GM21576 (cell line): ENCODE data around the gene FOS.
"Not testable (repeated sequence)": the region's sequence is repeated elsewhere in the genome, so short reads cannot be mapped to it uniquely, and the experiment has no call there.

Experiments
- ATAC-seq: cut with Tn5 transposase; IDR thresholded peaks from one replicate; pipeline ENCODE4 v1.9.1; 2021; ENCODE audit warnings: mild to moderate bottlenecking, moderate library complexity; ENCODE audit not compliant: unreplicated experiment

FOS gene

DNA sequence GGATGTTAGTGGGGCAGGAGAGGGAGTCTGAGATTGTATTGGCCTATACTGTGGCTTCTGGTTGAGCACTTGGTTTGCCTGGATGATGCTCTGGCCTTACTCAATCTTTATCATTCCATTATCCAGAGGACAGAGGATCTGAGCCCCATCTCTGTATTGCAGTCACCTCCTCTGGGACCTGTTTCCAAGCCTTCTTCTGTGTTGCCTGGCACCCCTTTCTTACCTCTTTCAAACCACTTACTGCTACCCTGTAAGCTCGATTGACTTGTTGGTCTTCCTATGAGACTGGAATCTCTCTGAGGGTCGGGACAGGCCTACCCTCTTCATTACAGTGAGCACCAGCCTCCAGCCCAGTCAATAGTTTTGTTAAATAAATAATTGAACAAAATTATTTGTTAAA lies 3.0 kb upstream of the FOS start:
- no peak for ATAC-seq

DNA sequence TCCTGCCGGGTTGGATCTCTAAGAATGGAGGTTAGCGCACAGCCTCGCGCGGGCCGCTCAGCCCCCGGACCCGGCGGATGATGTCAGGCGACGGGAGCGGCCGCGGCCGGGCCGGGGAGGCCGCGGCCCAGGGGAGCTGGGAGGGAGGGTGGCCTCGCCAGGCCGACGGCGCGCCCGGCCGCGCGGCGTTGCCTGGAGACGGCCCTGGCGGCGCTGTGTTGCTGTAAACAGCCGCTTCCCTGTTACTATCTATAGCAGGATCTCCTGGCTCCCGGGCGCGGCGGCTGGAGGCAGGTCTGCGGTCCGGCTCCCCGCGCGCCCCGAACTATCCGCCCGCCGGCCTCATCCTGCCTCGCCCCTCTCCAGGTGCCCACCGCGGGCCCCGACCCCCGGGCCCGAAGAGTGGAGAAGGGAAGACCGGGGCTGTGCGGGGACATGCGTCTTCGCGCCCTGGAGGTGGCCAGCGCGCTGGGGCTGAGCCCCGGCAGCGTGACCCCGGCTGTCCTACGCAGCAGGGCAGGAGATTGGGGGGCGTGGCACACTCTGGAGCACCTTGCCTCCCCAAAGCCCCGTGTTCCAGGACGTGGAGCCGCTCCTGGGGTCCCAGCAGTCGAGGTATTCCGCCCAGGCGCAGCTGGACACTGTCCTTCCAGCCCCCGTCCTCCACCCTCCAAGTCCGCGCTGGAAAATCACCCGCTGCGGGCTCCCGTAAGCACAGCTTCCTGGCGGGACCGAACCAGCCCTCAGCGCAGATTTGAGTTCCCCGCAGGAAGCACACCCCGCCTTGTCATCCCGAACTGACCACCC lies 1.4 kb upstream of the FOS start:
- ATAC-seq = no peak

GRCh38 chr14:75277815-75278421 lies 710 bp upstream of the FOS start:
- no peak for ATAC-seq

GRCh38 chr14:75279153-75279762 lies 630 bp downstream of the FOS start:
- ATAC-seq = peak; percentile 4

DNA sequence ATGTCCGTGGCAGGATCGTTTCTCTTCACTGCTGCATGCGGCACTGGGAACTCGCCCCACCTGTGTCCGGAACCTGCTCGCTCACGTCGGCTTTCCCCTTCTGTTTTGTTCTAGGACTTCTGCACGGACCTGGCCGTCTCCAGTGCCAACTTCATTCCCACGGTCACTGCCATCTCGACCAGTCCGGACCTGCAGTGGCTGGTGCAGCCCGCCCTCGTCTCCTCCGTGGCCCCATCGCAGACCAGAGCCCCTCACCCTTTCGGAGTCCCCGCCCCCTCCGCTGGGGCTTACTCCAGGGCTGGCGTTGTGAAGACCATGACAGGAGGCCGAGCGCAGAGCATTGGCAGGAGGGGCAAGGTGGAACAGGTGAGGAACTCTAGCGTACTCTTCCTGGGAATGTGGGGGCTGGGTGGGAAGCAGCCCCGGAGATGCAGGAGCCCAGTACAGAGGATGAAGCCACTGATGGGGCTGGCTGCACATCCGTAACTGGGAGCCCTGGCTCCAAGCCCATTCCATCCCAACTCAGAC lies 1.2 kb downstream of the FOS start:
- ATAC-seq = no peak

GRCh38 chr14:75280291-75280830 lies 1.7 kb downstream of the FOS start:
- ATAC-seq = no peak

DNA sequence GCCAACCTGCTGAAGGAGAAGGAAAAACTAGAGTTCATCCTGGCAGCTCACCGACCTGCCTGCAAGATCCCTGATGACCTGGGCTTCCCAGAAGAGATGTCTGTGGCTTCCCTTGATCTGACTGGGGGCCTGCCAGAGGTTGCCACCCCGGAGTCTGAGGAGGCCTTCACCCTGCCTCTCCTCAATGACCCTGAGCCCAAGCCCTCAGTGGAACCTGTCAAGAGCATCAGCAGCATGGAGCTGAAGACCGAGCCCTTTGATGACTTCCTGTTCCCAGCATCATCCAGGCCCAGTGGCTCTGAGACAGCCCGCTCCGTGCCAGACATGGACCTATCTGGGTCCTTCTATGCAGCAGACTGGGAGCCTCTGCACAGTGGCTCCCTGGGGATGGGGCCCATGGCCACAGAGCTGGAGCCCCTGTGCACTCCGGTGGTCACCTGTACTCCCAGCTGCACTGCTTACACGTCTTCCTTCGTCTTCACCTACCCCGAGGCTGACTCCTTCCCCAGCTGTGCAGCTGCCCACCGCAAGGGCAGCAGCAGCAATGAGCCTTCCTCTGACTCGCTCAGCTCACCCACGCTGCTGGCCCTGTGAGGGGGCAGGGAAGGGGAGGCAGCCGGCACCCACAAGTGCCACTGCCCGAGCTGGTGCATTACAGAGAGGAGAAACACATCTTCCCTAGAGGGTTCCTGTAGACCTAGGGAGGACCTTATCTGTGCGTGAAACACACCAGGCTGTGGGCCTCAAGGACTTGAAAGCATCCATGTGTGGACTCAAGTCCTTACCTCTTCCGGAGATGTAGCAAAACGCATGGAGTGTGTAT lies 2.4 kb downstream of the FOS start:
- no peak for ATAC-seq

DNA sequence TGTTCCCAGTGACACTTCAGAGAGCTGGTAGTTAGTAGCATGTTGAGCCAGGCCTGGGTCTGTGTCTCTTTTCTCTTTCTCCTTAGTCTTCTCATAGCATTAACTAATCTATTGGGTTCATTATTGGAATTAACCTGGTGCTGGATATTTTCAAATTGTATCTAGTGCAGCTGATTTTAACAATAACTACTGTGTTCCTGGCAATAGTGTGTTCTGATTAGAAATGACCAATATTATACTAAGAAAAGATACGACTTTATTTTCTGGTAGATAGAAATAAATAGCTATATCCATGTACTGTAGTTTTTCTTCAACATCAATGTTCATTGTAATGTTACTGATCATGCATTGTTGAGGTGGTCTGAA lies 3.0 kb downstream of the FOS start:
- ATAC-seq = no peak

- ATAC-seq = no peak
Observed at GRCh38 chr14:75282170-75282554, 3.5 kb downstream of the FOS start.

GRCh38 chr14:75282555-75283161 lies 4.0 kb downstream of the FOS start:
- not testable (repeated sequence) for ATAC-seq

DNA sequence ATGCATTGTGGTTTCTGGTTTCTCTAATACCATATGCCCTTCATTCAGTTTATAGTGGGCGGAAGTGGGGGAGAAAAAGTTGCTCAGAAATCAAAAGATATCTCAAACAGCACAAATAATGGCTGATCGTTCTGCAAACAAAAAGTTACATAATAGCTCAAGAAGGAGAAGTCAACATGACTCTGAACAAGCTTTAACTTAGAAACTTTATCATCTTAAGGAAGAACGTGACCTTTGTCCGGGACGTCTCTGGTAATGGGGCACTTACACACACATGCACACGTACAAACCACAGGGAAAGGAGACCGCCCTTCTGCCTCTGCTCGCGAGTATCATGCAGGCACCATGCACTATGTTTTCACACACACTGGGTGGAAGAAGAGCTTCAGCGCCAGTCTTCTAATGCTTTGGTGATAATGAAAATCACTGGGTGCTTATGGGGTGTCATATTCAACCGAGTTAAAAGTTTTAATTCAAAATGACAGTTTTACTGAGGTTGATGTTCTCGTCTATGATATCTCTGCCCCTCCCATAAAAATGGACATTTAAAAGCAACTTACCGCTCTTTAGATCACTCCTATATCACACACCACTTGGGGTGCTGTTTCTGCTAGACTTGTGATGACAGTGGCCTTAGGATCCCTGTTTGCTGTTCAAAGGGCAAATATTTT lies 4.7 kb downstream of the FOS start:
- no peak for ATAC-seq

DNA sequence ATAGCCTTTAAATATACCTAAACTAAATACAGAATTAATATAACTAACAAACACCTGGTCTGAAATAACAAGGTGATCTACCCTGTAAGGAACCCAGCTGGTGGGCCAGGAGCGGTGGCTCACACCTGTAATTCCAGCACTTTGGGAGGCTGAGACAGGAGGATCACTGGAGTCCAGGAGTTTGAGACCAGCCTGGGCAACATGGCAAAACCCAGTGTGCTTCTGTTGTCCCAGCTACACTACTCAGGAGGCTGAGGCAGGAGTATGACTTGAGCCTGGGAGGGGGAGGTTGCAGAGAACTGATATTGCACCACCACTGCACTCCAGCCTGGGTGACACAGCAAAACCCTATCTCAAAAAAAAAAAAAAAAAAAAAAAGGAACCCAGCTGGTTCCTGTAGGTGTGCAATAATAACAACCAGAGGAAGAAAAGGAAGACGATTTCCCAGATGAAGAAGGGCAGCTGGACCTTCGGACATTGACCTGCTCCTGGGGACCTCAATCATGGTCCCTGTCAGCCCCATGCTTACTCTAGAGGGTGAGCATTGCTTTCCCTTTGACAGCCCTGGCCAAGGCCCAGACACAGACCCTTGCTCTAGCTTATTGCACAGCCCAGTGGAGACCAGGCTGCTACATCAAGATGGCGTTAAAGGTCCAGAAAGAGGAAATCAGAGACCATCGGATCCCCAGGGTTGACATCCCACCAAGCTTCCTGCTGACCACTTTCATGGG lies 5.4 kb downstream of the FOS start:
- no peak for ATAC-seq

GRCh38 chr14:75285331-75285730 lies 6.7 kb downstream of the FOS start:
- no peak for ATAC-seq

DNA sequence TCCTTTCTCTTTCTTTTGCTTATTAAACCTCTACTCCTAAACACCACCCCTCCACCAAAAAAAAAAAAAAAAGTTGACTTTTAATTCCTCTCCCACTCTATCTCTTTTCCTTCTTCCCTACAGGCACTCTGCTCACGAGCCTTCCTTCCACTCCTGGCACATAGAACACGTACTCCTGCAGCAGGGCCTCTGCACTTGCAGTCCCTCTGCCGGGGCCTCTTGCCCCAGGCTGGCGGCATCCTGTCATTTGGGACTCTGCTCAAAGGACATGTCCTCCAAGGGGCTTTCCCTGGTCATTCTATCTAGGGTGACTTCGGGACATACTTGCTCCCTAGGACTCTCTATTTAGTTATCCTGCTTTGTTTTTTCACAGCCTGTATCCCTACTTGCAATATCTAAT lies 7.7 kb downstream of the FOS start:
- no peak for ATAC-seq

- no peak for ATAC-seq
Observed at GRCh38 chr14:75289840-75290388, 11.3 kb downstream of the FOS start.

GRCh38 chr14:75290851-75291250 lies 12.2 kb downstream of the FOS start:
- no peak for ATAC-seq

DNA sequence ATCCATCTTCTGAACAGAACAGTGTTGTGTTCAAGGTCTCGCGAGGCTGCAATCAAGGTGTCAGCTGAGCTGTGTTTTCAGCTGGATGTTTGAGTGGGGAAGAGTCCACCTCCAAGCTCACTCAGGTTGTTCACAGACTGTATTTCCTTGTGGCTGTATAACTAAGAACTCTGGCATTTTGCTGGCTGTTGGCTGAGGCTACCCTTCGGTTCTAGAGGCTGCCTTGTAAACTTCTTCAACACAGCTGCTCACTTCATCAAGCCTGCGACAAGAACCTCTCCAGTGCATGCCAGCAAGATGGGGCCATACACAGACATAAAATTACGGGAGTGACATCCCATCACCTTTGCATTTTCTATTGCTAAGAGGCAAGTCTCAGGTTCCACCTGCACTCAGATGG lies 12.7 kb downstream of the FOS start:
- no peak for ATAC-seq

DNA sequence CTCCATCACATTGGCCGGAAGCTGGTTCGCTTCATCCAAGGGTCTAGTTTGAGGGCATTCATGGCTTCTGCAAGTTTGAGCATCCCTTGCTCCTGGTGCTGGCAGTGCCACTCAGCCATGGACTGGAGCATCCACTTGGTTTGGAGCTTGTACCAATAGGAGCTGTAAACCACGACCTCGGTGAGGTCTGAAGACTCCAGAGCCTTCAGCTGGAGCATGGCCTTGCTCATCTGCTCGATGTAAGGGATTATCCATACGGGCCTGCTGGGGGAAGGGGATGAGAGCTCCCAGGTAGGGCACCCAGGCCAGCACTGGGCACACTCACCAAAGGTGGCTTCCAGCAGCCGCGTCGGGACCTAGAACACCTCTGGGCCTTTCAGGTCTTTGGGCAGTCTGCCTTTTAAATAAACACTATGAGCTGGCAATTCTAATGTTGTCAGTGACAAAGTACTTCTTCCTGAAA lies 13.5 kb downstream of the FOS start:
- no peak for ATAC-seq

GRCh38 chr14:75292886-75293285 lies 14.3 kb downstream of the FOS start:
- ATAC-seq = no peak
